Endodermal cell (in vitro differentiated cells): Measurements from ENCODE around the gene QSOX2. TPM values are rescaled to one million over a fixed set of nuclear protein-coding genes. Genes with fewer than 3 reads are reported as not detected.
A peak's percentile ranks its signal among the peaks of the same experiment; 100 is the strongest.

Source experiments
- DNase-seq: peaks from one replicate; pipeline ENCODE4 v3.0.0-alpha.2; 2017
- H3K27ac ChIP-seq: 2 replicates; pipeline ENCODE4 v1.5.1; 2013; ENCODE audit warnings: mild to moderate bottlenecking, low read depth, low read length, moderate library complexity
- H3K27me3 ChIP-seq: 2 replicates; pipeline ENCODE4 v1.6.1; 2013; ENCODE audit warnings: mild to moderate bottlenecking, low read length, moderate library complexity; ENCODE audit not compliant: insufficient read depth, control insufficient read depth, poor library complexity, severe bottlenecking
- H3K36me3 ChIP-seq: 2 replicates; pipeline ENCODE4 v1.7.0; 2013; ENCODE audit warnings: mild to moderate bottlenecking, low read length, moderate library complexity; ENCODE audit not compliant: control insufficient read depth, insufficient read depth
- H3K4me1 ChIP-seq: one replicate; pipeline ENCODE4 v1.7.0; 2013; ENCODE audit warnings: low read length; ENCODE audit not compliant: control insufficient read depth, insufficient read depth
- H3K4me3 ChIP-seq: 2 replicates; pipeline ENCODE4 v1.5.1; 2013; ENCODE audit warnings: mild to moderate bottlenecking, low read length, moderate library complexity
- H3K9ac ChIP-seq: 2 replicates; pipeline ENCODE4 v1.6.1; 2013; ENCODE audit warnings: mild to moderate bottlenecking, low read length, moderate library complexity; ENCODE audit not compliant: poor library complexity, severe bottlenecking; ENCODE audit errors: extremely low read depth
- H3K9me3 ChIP-seq: 2 replicates; pipeline ENCODE4 v1.6.1; 2013; ENCODE audit warnings: mild to moderate bottlenecking, low read length, moderate library complexity; ENCODE audit not compliant: control insufficient read depth
- H3K27ac Mint-ChIP-seq: 2 replicates; pipeline ENCODE4 v1.8.0; 2020; ENCODE audit warnings: mixed read lengths
- H3K27me3 Mint-ChIP-seq: 2 replicates; pipeline ENCODE4 v1.8.0; 2021; ENCODE audit warnings: mild to moderate bottlenecking, mixed read lengths; ENCODE audit not compliant: insufficient read depth
- H3K36me3 Mint-ChIP-seq: 2 replicates; pipeline ENCODE4 v1.8.0; 2020; ENCODE audit warnings: low read depth, mixed read lengths
- H3K4me1 Mint-ChIP-seq: 2 replicates; pipeline ENCODE4 v1.8.0; 2020; ENCODE audit warnings: mixed read lengths
- H3K4me3 Mint-ChIP-seq: 2 replicates; pipeline ENCODE4 v1.8.0; 2020; ENCODE audit warnings: mild to moderate bottlenecking, moderate library complexity, mixed read lengths
- H3K9me3 Mint-ChIP-seq: 2 replicates; pipeline ENCODE4 v1.8.0; 2020; ENCODE audit warnings: mild to moderate bottlenecking, mixed read lengths
- CTCF ChIP-seq: fragments of 200-600 bp; sonication (generic); conservative IDR thresholded peaks from 2 replicates; pipeline ENCODE4 v1.5.0; 2021; ENCODE audit warnings: antibody characterized with exemption, mild to moderate bottlenecking
- WGBS, 2 experiments: methylation state at CpG; one replicate each; pipeline versions ENCODE4 v1.1.5 to v1.1.7; 2013; ENCODE audit warnings: missing lambda C conversion rate in 2 of 2, mixed read lengths in 1 of 2; ENCODE audit not compliant: insufficient coverage in 1 of 2, insufficient read length in 1 of 2; 5-methylcytosine and 5-hydroxymethylcytosine counted together
- total RNA-seq, 2 donors: library from RNA; stranded (reverse); fragmentation: NEBNext Ultra II Directional in 1 of 2; extraction: Animal tissue kit (Norgen Biotek cat#: 25700) in 1 of 2; gene quantifications; 2 replicates in 1 of 2; 3 replicates in 1 of 2; pipeline ENCODE4 v1.2.1, GENCODE V29; 2021

Gene QSOX2
- total RNA-seq, 2 donors from 2014 or later, result 22.0 to 26.3 TPM

DNA sequence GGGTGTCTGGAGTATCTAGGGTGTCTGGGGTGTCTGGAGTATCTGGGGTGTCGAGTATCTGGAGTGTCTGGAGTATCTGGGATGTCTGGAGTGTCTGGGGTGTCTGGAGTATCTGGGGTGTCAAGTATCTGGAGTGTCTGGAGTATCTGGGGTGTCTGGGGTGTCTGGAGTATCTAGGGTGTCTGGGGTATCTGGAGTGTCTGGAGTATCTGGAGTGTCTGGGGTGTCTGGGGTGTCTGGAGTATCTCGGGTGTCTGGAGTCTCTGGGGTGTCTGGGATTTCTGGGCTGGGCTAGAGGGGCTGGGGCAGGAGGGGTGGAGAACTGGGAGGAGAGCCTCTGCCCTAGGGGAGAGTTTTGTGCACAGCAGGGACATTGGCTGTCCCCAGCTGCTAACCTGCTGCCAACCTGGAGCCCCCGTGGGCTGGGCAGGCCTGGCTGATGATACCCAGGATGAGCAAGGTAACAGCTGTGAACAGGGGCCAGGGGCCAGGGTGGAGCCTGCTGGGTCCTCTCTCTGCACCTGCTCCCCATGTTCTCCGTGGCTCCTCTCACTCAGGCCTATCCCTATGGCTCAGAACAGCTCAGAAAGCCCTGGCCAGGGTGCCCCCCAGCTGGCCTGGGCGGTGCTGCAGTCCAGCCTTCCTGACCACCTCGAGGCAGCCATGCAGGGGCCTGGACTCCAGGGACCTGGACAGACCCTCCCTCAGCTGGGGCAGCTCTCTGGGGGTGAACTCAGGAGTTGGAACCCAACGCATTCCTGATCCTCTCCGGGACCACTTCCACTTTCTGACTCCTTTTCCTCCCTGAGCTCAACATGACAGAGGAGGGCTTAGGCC is 70.6 kb downstream of the QSOX2 start:
- H3K27ac Mint-ChIP-seq, result no peak overlapping the region
- Histone ChIP-seq H3K9me3 (no peaks in the 10 kb centered on the region), H3K9ac (no peak overlapping the region), H3K4me1 (peaks cover 21% of the 10 kb centered on the region), H3K4me3 (no peak overlapping the region), H3K27ac (peak overlapping the region; percentile 76), H3K27me3 (no peaks in the 10 kb centered on the region), H3K36me3 (no peaks in the 10 kb centered on the region)
- 71 to 80% methylated on average over 6 to 8 of the region's 8 CpGs for WGBS, 2 experiments
- H3K36me3 Mint-ChIP-seq, result no peaks in the 10 kb centered on the region
- DNase-seq, result no peak
- TF ChIP-seq CTCF, result peak; percentile 25
- H3K9me3 Mint-ChIP-seq, result no peaks in the 10 kb centered on the region
- peaks cover 31% of the 10 kb centered on the region for H3K4me1 Mint-ChIP-seq
- no peak overlapping the region for H3K4me3 Mint-ChIP-seq
- H3K27me3 Mint-ChIP-seq, result no peaks in the 10 kb centered on the region

GRCh38 chr9:136173648-136174290 is 71.8 kb downstream of the QSOX2 start:
- no peak for TF ChIP-seq CTCF
- DNase-seq, result no peak
- Mint-ChIP-seq H3K4me1 (peaks cover 27% of the 10 kb centered on the region), H3K4me3 (no peak overlapping the region), H3K27ac (no peak overlapping the region), H3K36me3 (no peaks in the 10 kb centered on the region), H3K9me3 (no peaks in the 10 kb centered on the region), H3K27me3 (no peaks in the 10 kb centered on the region)
- Histone ChIP-seq H3K36me3 (no peaks in the 10 kb centered on the region), H3K9me3 (no peaks in the 10 kb centered on the region), H3K4me1 (peaks cover 14% of the 10 kb centered on the region), H3K4me3 (no peak overlapping the region), H3K27me3 (no peaks in the 10 kb centered on the region), H3K9ac (no peak overlapping the region), H3K27ac (no peak overlapping the region)
- 90 to 93% methylated on average over 2 to 14 of the region's 14 CpGs for WGBS, 2 experiments

DNA sequence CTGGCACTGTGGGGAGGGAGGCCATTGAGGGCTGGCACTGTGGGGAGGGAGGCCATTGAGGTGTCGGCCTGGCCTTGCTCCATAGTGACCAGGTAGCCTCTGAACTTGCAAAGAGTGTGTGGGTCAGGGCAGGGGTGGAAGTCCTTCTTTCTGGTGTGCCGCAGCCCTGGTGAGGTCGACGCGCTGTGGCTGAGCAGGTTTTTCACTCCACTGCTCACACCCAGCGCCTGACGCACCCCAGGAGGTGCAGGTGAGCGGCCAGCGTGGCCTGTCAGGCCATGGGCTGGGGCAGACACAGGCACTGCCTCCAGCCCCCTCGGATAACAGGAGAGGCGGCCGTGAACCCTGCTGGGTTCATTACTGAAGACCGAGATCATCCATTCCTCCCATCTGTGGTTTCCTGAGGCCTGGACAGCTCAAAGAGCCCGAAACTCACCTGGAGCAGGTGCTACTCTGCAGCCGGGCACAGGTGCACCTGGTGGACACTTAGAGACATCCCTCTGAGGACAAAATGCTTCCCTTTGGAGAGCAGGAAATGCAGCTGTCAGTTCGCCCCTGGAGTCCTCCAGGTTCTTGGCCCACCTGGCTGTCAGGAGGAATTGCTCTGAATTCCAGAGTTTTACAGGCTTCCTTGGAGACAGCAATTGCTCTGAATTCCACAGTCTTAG is 73.1 kb downstream of the QSOX2 start:
- H3K9me3 Mint-ChIP-seq, result no peaks in the 10 kb centered on the region
- no peak overlapping the region for H3K9ac ChIP-seq
- H3K36me3 ChIP-seq, result no peaks in the 10 kb centered on the region
- peaks cover 20% of the 10 kb centered on the region for H3K4me1 Mint-ChIP-seq
- H3K9me3 ChIP-seq, result no peaks in the 10 kb centered on the region
- no peaks in the 10 kb centered on the region for H3K27me3 Mint-ChIP-seq
- peaks cover 9% of the 10 kb centered on the region for H3K4me1 ChIP-seq
- no peaks in the 10 kb centered on the region for H3K27me3 ChIP-seq
- no peaks in the 10 kb centered on the region for H3K36me3 Mint-ChIP-seq
- H3K27ac Mint-ChIP-seq, result peak overlapping the region; percentile 52
- WGBS, 2 experiments, result 85 to 88% methylated on average over 14 to 16 of the region's 16 CpGs
- H3K27ac ChIP-seq, result no peak overlapping the region
- H3K4me3 ChIP-seq, result no peak overlapping the region
- no peak overlapping the region for H3K4me3 Mint-ChIP-seq
- peak; percentile 40 for TF ChIP-seq CTCF
- DNase-seq, result peak; percentile 68
